WTC11 (cell line): ENCODE measurements around the gene MAP1LC3A. TPM values are rescaled to one million over a fixed set of nuclear protein-coding genes. Genes with fewer than 3 reads are reported as not detected.

Source experiments
- ATAC-seq: fragments of 200-7000 bp; cut with Tn5 transposase; 2 replicates; pipeline ENCODE4 v1.10.0; 2021; ENCODE audit warnings: mild to moderate bottlenecking, moderate library complexity
- CTCF ChIA-PET: fragments of 300-600 bp; sonication (Branson Sonifier 250); formaldehyde crosslinking; loops from one replicate; lab custom pipeline; 2021; ENCODE audit warnings: antibody characterized with exemption; lab: Charles Lee
- POLR2A ChIA-PET: fragments of 350-600 bp; sonication (Branson Sonifier 250); formaldehyde crosslinking; loops from one replicate; lab custom pipeline; 2021; ENCODE audit warnings: antibody characterized with exemption; lab: Charles Lee
- DNase-seq: peaks from one replicate; pipeline ENCODE4 v3.0.0; 2021; ENCODE audit warnings: low spot score
- H3K27ac Mint-ChIP-seq: 2 replicates; pipeline ENCODE4 v1.8.0; 2021; ENCODE audit warnings: mixed read lengths
- H3K27me3 Mint-ChIP-seq: 2 replicates; pipeline ENCODE4 v1.8.0; 2021; ENCODE audit warnings: low read depth, mild to moderate bottlenecking, moderate library complexity, mixed read lengths
- H3K36me3 Mint-ChIP-seq: 2 replicates; pipeline ENCODE4 v1.8.0; 2021; ENCODE audit warnings: mixed read lengths
- H3K4me1 Mint-ChIP-seq: 2 replicates; pipeline ENCODE4 v1.8.0; 2022; ENCODE audit warnings: mixed read lengths
- H3K4me3 Mint-ChIP-seq: 2 replicates; pipeline ENCODE4 v1.8.0; 2021; ENCODE audit warnings: mild to moderate bottlenecking, moderate library complexity, mixed read lengths
- H3K9me3 Mint-ChIP-seq: 2 replicates; pipeline ENCODE4 v1.8.0; 2021; ENCODE audit warnings: mixed read lengths
- ERG ChIP-seq: fragments of 250-450 bp; sonication (Bioruptor Pico); IDR thresholded peaks from 2 replicates; pipeline ENCODE4 v1.8.0; 2021; ENCODE audit warnings: mild to moderate bottlenecking
- IRF2 ChIP-seq: sonication (generic); formaldehyde crosslinking; IDR thresholded peaks from 2 replicates; pipeline ENCODE4 v1.8.0; 2022; ENCODE audit warnings: low read depth, missing genetic modification reagents, borderline replicate concordance
- JAZF1 ChIP-seq: fragments of 250-450 bp; sonication (Bioruptor Pico); IDR thresholded peaks from 2 replicates; pipeline ENCODE4 v1.9.0; 2021; ENCODE audit warnings: moderate library complexity, mild to moderate bottlenecking, inconsistent platforms
- KAT7 ChIP-seq: sonication (generic); formaldehyde crosslinking; IDR thresholded peaks from 2 replicates; pipeline ENCODE4 v1.8.1; 2023; ENCODE audit warnings: missing genetic modification reagents, mild to moderate bottlenecking, borderline replicate concordance
- PREB ChIP-seq: sonication (generic); formaldehyde crosslinking; IDR thresholded peaks from 2 replicates; pipeline ENCODE4 v1.8.1; 2022; ENCODE audit warnings: mild to moderate bottlenecking, missing genetic modification reagents, moderate library complexity, borderline replicate concordance
- RELA ChIP-seq: sonication (generic); formaldehyde crosslinking; IDR thresholded peaks from 2 replicates; pipeline ENCODE4 v1.8.1; 2022; ENCODE audit warnings: missing genetic modification reagents, mild to moderate bottlenecking, borderline replicate concordance
- SP1 ChIP-seq: sonication (generic); formaldehyde crosslinking; conservative IDR thresholded peaks from 2 replicates; pipeline ENCODE4 v1.8.1; 2022; ENCODE audit warnings: missing genetic modification reagents
- TCF7 ChIP-seq: sonication (generic); formaldehyde crosslinking; IDR thresholded peaks from 2 replicates; pipeline ENCODE4 v1.8.0; 2022; ENCODE audit warnings: mild to moderate bottlenecking, low read depth, missing genetic modification reagents, moderate library complexity
- TP53 ChIP-seq: sonication (generic); formaldehyde crosslinking; IDR thresholded peaks from 2 replicates; pipeline ENCODE4 v1.8.1; 2023; ENCODE audit warnings: mild to moderate bottlenecking, missing genetic modification reagents
- ZNF121 ChIP-seq: sonication (generic); formaldehyde crosslinking; IDR thresholded peaks from 2 replicates; pipeline ENCODE4 v1.8.0; 2023; ENCODE audit warnings: missing genetic modification reagents
- total RNA-seq: library from RNA; stranded (reverse); gene quantifications from 3 replicates; pipeline ENCODE4 v1.2.3, GENCODE V29; 2021
- TF ChIP-seq, protein P1 (sequence below): fragments of 200-600 bp; IDR thresholded peaks from 2 replicates; pipeline ENCODE4 v1.8.0; 2022; ENCODE audit warnings: antibody characterized with exemption
- TF ChIP-seq, protein P2 (sequence below): sonication (generic); formaldehyde crosslinking; conservative IDR thresholded peaks from 2 replicates; pipeline ENCODE4 v1.8.1; 2023; ENCODE audit warnings: mild to moderate bottlenecking, low read depth, missing genetic modification reagents, moderate library complexity
- TF ChIP-seq, protein P3 (sequence below): sonication (generic); formaldehyde crosslinking; IDR thresholded peaks from 2 replicates; pipeline ENCODE4 v1.8.0; 2022; ENCODE audit warnings: mild to moderate bottlenecking, missing genetic modification reagents
- TF ChIP-seq, protein P4 (sequence below): sonication (generic); formaldehyde crosslinking; IDR thresholded peaks from 2 replicates; pipeline ENCODE4 v1.8.0; 2023; ENCODE audit warnings: missing genetic modification reagents
- TF ChIP-seq, protein P5 (sequence below): sonication (generic); formaldehyde crosslinking; IDR thresholded peaks from 2 replicates; pipeline ENCODE4 v1.8.1; 2023; ENCODE audit warnings: mild to moderate bottlenecking, missing genetic modification reagents, moderate library complexity

MAP1LC3A gene
- total RNA-seq, 1 experiment from 2014 or later: 7.5 TPM

DNA sequence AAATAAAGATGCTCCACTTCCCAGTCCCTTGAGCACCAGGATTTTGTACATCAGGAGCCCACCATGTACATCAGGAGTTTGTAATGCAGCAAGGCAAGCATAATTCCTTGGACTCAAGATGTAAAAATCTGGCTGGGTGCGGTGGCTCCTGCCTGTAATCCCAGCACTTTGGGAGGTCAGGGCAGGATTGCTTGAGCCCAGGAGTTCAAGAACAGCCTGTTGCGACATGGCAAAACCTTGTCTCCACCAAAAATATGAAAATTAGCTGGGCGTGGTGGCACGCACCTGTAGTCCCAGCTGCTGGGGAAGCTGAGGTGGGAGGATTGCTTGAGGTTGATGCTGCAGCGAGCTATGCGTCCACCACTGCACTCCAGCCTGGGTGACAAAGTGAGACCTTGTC lies 16.1 kb upstream of the MAP1LC3A start (continued):
- TF ChIP-seq TCF7 (CRISPR knock-in tag): no peak
- TF ChIP-seq, protein P1, sequence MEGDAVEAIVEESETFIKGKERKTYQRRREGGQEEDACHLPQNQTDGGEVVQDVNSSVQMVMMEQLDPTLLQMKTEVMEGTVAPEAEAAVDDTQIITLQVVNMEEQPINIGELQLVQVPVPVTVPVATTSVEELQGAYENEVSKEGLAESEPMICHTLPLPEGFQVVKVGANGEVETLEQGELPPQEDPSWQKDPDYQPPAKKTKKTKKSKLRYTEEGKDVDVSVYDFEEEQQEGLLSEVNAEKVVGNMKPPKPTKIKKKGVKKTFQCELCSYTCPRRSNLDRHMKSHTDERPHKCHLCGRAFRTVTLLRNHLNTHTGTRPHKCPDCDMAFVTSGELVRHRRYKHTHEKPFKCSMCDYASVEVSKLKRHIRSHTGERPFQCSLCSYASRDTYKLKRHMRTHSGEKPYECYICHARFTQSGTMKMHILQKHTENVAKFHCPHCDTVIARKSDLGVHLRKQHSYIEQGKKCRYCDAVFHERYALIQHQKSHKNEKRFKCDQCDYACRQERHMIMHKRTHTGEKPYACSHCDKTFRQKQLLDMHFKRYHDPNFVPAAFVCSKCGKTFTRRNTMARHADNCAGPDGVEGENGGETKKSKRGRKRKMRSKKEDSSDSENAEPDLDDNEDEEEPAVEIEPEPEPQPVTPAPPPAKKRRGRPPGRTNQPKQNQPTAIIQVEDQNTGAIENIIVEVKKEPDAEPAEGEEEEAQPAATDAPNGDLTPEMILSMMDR: no peak
- TF ChIP-seq, protein P2, sequence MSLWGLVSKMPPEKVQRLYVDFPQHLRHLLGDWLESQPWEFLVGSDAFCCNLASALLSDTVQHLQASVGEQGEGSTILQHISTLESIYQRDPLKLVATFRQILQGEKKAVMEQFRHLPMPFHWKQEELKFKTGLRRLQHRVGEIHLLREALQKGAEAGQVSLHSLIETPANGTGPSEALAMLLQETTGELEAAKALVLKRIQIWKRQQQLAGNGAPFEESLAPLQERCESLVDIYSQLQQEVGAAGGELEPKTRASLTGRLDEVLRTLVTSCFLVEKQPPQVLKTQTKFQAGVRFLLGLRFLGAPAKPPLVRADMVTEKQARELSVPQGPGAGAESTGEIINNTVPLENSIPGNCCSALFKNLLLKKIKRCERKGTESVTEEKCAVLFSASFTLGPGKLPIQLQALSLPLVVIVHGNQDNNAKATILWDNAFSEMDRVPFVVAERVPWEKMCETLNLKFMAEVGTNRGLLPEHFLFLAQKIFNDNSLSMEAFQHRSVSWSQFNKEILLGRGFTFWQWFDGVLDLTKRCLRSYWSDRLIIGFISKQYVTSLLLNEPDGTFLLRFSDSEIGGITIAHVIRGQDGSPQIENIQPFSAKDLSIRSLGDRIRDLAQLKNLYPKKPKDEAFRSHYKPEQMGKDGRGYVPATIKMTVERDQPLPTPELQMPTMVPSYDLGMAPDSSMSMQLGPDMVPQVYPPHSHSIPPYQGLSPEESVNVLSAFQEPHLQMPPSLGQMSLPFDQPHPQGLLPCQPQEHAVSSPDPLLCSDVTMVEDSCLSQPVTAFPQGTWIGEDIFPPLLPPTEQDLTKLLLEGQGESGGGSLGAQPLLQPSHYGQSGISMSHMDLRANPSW (CRISPR knock-in tag): no peak

DNA sequence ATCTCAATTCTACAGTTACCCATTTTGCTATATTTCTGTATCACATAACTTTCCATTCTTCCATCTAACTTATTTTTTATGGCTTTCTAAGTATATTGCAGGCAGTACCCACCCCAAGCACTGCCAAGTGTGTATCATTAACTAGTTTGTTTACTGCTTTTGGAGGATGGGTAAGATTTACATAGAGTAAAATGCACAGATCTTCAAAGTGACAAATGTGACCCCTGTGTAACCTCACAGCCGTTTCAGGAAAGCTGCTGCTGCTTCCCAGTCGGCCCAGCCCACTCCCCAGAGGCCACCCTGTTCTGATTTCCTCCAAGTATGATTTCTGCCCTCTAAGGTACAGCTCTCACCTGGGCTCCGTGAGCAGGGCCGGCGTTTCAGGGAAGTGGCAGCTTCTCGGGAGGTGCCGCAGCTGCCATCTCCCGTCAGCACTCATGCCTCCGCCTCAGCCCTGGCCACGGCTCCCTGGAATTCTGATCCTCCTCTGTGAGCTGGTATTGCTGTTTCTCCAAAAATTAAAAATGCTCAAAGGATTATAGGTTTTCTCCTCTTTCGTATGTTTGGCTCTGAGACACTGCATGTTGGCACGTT lies 15.0 kb upstream of the MAP1LC3A start:
- CTCF ChIA-PET: interaction anchor here (1.1 to 2.6 kb wide), 11 partner anchors 10 to 353 kb away, joined by 3 to 17 read pairs (median 7); partner anchors contain the start of genes AHCY, MAP1LC3A and PIGU
- Mint-ChIP-seq H3K27ac (no peak overlapping the region; the same call in 1 of the 2 replicates), H3K4me3 (no peak overlapping the region), H3K9me3 (no peaks in the 10 kb centered on the region), H3K27me3 (0 out of 2 replicates have a peak, but pooled peaks cover 3% of the 10 kb centered on the region), H3K36me3 (peaks cover 15% of the 10 kb centered on the region), H3K4me1 (peaks cover 12% of the 10 kb centered on the region)
- TF ChIP-seq PREB (CRISPR knock-in tag) (no peak), IRF2 (no peak), KAT7 (CRISPR knock-in tag) (no peak), SP1 (CRISPR knock-in tag) (no peak), JAZF1 (CRISPR knock-in tag) (no peak), ZNF121 (CRISPR knock-in tag) (no peak)
- TF ChIP-seq, protein P3, sequence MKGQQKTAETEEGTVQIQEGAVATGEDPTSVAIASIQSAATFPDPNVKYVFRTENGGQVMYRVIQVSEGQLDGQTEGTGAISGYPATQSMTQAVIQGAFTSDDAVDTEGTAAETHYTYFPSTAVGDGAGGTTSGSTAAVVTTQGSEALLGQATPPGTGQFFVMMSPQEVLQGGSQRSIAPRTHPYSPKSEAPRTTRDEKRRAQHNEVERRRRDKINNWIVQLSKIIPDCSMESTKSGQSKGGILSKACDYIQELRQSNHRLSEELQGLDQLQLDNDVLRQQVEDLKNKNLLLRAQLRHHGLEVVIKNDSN (CRISPR knock-in tag): no peak
- ATAC-seq: no peak
- POLR2A ChIA-PET: interaction anchor here (1.5 kb wide), 1 partner anchor 15 kb away, joined by 6 read pairs; the partner anchor contains the start of gene MAP1LC3A
- no peak for DNase-seq

DNA sequence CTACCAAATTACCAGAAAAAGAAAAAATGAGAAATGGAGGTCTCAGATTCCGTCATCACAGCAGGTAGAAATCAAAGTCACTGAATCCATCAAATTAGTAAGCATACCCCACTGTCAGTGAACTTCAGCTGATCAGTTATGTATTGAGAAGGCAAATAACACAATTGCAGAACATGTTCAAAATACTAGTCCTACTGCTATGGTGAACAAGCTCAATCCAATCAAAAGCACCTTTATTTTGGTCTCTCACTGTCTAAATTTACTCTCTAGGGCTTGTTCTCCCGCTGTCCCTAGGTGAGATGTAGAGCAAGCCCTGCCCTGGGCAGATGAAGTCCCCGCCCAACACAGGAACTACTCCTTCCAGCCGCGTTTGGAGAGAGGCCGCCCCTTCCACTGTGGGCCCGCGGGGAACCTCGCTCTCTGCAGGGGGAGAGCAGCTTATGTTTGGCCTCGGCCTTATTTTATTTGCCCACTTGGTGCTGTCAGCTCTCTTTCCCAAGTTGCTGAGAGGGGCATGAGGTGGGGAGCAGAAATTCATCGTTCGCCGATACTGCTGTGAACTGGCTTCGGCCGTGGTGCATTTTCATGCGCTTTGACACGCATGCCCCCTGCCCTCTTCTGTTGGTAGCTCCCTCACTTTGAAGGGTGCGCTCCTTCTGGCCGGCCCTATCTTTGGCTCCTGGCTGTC lies 14.3 kb upstream of the MAP1LC3A start:
- ChIA-PET POLR2A (interaction anchor here (0.5 to 1.5 kb wide), 4 partner anchors 14 to 181 kb away, joined by 3 to 6 read pairs (median 4); partner anchors contain the start of genes ITCH and MAP1LC3A), CTCF (interaction anchor here (1.0 to 2.6 kb wide), 17 partner anchors 9 to 353 kb away, joined by 3 to 17 read pairs (median 6); partner anchors contain the start of genes AHCY, DYNLRB1, MAP1LC3A and PIGU)
- H3K27me3 Mint-ChIP-seq: 0 out of 2 replicates have a peak, but pooled peaks cover 3% of the 10 kb centered on the region
- peak; percentile 89 for ATAC-seq
- H3K4me3 Mint-ChIP-seq: peak overlapping the region; percentile 56
- peaks cover 13% of the 10 kb centered on the region for H3K36me3 Mint-ChIP-seq
- TF ChIP-seq ERG (CRISPR knock-in tag): no peak
- TF ChIP-seq RELA (CRISPR knock-in tag): no peak
- no peak for TF ChIP-seq TP53
- TF ChIP-seq, protein P4, sequence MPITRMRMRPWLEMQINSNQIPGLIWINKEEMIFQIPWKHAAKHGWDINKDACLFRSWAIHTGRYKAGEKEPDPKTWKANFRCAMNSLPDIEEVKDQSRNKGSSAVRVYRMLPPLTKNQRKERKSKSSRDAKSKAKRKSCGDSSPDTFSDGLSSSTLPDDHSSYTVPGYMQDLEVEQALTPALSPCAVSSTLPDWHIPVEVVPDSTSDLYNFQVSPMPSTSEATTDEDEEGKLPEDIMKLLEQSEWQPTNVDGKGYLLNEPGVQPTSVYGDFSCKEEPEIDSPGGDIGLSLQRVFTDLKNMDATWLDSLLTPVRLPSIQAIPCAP (CRISPR knock-in tag): no peak
- TF ChIP-seq, protein P5, sequence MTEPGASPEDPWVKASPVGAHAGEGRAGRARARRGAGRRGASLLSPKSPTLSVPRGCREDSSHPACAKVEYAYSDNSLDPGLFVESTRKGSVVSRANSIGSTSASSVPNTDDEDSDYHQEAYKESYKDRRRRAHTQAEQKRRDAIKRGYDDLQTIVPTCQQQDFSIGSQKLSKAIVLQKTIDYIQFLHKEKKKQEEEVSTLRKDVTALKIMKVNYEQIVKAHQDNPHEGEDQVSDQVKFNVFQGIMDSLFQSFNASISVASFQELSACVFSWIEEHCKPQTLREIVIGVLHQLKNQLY: no peak
- no peak overlapping the region; the same call in 1 of the 2 replicates for H3K27ac Mint-ChIP-seq
- peaks cover 13% of the 10 kb centered on the region for H3K4me1 Mint-ChIP-seq
- peak; percentile 48 for DNase-seq
- H3K9me3 Mint-ChIP-seq: no peaks in the 10 kb centered on the region
